Stimulated activated CD8-positive, alpha-beta memory T cell treated with anti-CD3 and anti-CD28 coated beads, Interleukin-2, amount 100 ng/mL, for 48 hours (primary cell): ENCODE data around the gene KPNB1.
A peak's percentile ranks its signal among the peaks of the same experiment; 100 is the strongest.
"Not testable (repeated sequence)": the region's sequence is repeated elsewhere in the genome, so short reads cannot be mapped to it uniquely, and the experiment has no call there.

ENCODE experiments used
- DNase-seq, 2 donors: peaks; one replicate each; pipeline ENCODE4 v3.0.0-alpha.2; 2020; ENCODE audit warnings: low read depth in 2 of 2

KPNB1 gene

GRCh38 chr17:47676510-47677165, 26.9 kb downstream of the KPNB1 start:
- no peak for DNase-seq

- no peak for DNase-seq
These were observed 28.5 kb downstream of the KPNB1 start for GRCh38 chr17:47678196-47678595.

GRCh38 chr17:47682138-47682537, 32.4 kb downstream of the KPNB1 start:
- no peak for DNase-seq

- not testable (repeated sequence) for DNase-seq
These were observed 33.0 kb downstream of the KPNB1 start for GRCh38 chr17:47682727-47683126.

- no peak for DNase-seq
These were observed 34.3 kb downstream of the KPNB1 start for GRCh38 chr17:47684025-47684424.

- DNase-seq = no peak
These were observed 34.9 kb downstream of the KPNB1 start for GRCh38 chr17:47684535-47685193.

GRCh38 chr17:47685556-47686275, 36.0 kb downstream of the KPNB1 start:
- no peak for DNase-seq

GRCh38 chr17:47686276-47686635, 36.5 kb downstream of the KPNB1 start:
- no peak for DNase-seq

- no peak for DNase-seq
These were observed 37.1 kb downstream of the KPNB1 start for GRCh38 chr17:47686664-47687327.

GRCh38 chr17:47687328-47687690, 37.6 kb downstream of the KPNB1 start:
- DNase-seq = no peak

- DNase-seq = no peak
These were observed 38.0 kb downstream of the KPNB1 start for GRCh38 chr17:47687748-47688147.

- no peak for DNase-seq
These were observed 40.4 kb downstream of the KPNB1 start for GRCh38 chr17:47690121-47690520.

GRCh38 chr17:47692137-47692894, 42.6 kb downstream of the KPNB1 start:
- DNase-seq = no peak

GRCh38 chr17:47692895-47693730, 43.4 kb downstream of the KPNB1 start:
- no peak for DNase-seq

- no peak for DNase-seq
These were observed 44.2 kb downstream of the KPNB1 start, which contains the start of gene TBKBP1 for GRCh38 chr17:47693731-47694580. Gene TBKBP1, plus strand, starts transcription at chr17:47694161. Its CDS starts 1,952 bp downstream, at chr17:47696113.

GRCh38 chr17:47694581-47695428, 45.1 kb downstream of the KPNB1 start:
- peak in 1 of 2 donors; percentile 51 for DNase-seq

GRCh38 chr17:47695429-47696376, 46.0 kb downstream of the KPNB1 start:
- no peak for DNase-seq
